GM19239 (cell line): Measurements from ENCODE around the gene THBS2.

ENCODE experiments used
- DNase-seq: peaks from one replicate; pipeline ENCODE4 v3.0.0; 2011; ENCODE audit warnings: low spot score; ENCODE audit not compliant: insufficient read length
- FAIRE-seq: peaks from 2 replicates; lab custom pipeline; 2011; peaks lifted over from hg19 to GRCh38; lab: Jason Lieb, UNC

THBS2 gene

DNA sequence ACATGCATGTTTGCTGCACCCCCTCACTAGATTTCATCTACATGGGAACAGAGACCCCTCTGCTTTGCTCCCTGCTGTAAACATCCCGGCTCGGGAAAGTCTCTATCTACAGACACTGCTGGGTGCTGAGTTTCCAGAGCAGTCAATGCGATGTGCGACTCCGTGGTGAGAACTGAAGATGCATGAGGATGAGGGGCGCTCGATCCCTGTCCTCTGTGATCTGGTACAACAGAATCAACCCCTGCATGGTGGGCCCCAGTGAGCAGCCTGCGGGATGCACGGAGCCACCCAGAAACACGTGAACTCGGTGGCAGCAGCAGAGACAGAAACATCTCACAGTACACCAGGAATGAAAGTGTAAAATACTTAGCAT, 83.1 kb downstream of the THBS2 start:
- DNase-seq: no peak
- no peak for FAIRE-seq

DNA sequence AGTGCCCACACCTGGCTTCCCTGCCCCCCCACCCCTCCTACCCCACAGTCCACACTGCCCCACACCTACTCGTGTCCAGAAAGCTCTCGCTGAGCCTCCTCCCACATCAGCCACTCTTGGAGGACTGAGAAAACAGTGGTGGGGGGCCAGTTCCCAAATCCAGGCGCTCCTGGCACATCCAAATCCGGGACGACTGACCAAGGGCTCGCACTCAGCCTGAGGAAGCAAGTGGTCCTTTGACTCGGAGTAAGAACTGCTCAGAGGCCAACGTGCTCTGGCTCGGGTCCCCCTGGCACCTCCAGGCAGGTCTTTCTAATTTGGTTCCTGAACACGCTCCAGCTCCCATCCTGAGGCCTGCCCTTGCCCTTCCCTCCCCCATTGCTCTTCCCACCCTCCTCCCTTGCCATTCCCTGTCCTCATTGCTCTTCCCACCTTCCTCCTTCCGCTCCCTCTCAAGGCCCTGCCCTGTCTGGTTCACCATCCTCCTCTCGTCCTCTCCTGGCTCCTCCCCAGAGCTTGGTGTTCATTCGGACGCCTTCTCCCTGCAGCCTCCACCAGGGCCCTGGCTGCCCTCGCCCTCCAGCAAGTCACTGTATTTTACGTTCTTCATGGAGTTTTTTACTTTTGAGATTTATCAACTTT, 83.6 kb downstream of the THBS2 start:
- DNase-seq (no peak), FAIRE-seq (no peak)

DNA sequence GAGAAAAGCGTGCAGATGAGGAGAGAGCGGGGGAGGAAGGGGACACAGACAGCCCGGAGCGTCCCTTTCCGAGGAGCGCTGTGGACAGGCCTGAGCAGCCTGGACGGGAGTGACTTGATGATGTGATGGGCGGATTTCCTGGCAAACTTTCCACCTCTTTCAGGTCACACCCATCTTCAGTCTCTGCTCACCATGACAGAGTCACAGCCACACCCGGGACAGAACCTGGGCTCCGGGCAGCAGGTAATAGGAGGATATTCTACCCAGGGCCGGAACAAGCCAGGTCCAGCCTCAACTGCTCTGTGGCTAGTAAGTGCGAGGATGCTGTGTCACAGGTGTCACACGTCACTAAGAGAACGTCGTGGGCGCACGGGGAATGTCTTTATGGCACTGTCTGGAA, 84.3 kb downstream of the THBS2 start:
- no peak for FAIRE-seq

DNA sequence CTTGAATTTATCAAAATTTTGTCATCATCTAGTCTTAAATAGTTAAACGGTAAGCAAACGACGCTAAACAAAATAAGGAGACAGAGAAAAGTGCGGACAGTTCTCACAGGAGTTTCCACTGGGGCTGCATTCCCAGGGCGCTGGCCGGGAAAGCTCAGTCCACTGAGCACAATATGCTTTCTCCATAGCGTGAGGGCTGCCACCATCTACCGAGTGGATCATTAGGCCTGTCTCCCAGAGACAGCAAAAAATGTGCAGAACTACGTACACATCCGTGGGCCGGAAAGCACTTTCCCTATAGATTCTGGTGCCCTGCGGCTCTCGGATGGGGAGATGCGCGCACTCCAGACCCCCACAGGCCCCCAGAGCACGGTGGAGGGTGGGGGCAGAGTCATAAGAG, 84.9 kb downstream of the THBS2 start:
- FAIRE-seq (no peak), DNase-seq (no peak)

More for the DNA sequence above, 84.3 kb downstream of the THBS2 start:
- DNase-seq: no peak

DNA sequence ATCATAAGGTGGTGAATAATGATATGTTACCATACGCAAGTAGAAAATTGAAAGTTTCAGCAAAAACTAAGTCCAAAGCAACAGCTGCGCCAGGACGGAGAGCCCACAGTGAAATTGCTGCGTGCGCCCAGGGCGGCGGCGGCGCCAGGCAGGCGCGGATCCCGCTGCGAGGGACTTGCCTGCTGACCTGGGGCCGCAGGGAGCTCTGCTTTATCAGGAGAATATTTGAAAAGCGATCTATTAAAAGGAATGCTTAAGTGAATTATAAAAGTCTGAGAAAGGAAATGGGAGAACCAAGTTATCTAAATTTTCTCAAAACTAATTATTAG, 85.4 kb downstream of the THBS2 start:
- DNase-seq (no peak), FAIRE-seq (no peak)

DNA sequence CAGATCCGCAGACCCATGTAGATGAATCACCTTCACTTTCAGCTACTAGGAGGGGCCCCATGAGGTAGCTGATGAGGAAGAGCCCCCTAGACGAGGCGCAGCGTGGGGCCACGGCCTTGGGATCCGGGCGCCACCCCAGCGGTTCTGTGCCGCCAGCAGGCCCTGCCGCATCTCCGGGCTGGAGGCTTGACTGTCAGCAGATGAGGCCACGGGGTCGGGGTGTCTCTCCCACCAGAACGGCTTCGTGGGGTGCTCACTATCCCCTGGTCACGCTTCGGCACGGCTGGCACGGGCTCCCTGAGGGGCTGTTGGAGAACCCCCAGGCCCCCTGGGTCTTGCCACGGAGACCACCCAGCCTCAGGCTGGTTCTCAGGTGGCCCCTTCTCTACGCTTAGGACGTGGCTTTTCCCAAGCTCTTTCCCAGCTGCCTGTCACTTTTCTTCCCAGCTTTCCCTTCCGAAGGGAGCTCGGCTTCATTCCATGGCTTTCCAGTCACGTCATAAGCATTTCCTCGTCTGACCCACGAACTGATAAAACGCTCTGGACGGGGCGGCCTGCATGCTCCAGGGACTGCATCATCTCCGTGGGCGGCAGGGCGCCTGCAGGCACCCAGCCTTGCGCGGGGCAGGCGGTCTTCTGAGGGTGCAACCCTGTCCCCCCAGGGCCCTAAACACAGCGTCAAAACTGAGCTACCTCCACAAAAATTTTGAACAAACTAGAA, 85.9 kb downstream of the THBS2 start:
- DNase-seq (no peak), FAIRE-seq (no peak)

DNA sequence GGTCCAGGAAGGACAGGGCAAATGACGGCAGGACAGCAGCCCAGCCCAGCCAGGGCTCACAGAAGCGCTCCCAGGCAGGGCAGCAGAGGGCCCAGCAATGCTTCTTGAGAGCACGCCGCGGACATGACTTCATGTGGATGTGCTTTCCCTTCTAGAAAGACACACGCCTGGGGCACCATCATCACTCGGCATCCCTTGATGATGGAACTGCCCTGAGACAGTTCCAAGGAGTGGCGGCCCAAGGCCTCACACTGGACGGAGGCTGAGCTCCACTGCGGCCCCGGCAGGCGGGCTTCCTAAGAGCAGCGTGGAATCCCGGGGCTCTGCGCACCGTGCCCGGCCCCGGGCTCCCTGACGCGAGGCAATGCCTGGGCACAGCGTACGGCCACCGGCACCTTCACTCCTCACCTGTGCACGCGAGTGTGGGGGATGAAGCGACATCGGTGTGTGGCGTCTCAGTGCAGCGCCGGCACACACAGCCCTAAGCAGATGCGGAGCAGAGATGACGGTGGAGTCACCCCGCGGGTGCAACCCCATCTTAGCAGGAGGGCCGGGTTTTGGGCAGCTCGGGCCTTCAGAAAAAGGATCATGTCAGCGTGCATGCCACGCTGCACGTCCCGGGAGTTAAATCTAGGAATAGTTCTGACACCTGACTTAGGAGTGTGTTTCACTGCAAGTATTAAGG, 86.6 kb downstream of the THBS2 start:
- no peak for FAIRE-seq
- DNase-seq: no peak
